GM18951 (cell line): ENCODE data around the gene PLAAT2.
"Not testable (repeated sequence)": the region's sequence is repeated elsewhere in the genome, so short reads cannot be mapped to it uniquely, and the experiment has no call there.

Source experiments
- POLR2A ChIP-seq: IDR thresholded peaks from 4 replicates; pipeline ENCODE4 v1.6.1; 2011; ENCODE audit warnings: mild to moderate bottlenecking; ENCODE audit not compliant: insufficient read length, insufficient read depth; ENCODE audit errors: extremely low read depth
- in situ Hi-C: fragments of 300-500 bp; cut with MboI; formaldehyde crosslinking; loops from one replicate; pipeline ENCODE4 v1.12.0; 2022; ENCODE audit warnings: low sequenced_read_pairs, mixed read lengths, inconsistent platforms; ENCODE audit not compliant: unreplicated experiment

PLAAT2 gene

GRCh38 chr11:63549411-63549810 lies 13.8 kb downstream of the PLAAT2 start:
- TF ChIP-seq POLR2A = no peak
- in situ Hi-C loops = no loop called here

GRCh38 chr11:63548178-63548577 lies 15.0 kb downstream of the PLAAT2 start:
- in situ Hi-C loops = no loop called here
- no peak for TF ChIP-seq POLR2A

- in situ Hi-C loops = no loop called here
- no peak for TF ChIP-seq POLR2A
Observed at GRCh38 chr11:63547061-63547460, 16.1 kb downstream of the PLAAT2 start.

GRCh38 chr11:63543711-63544110 lies 19.5 kb downstream of the PLAAT2 start:
- in situ Hi-C loops = no loop called here

GRCh38 chr11:63542506-63542905 lies 20.7 kb downstream of the PLAAT2 start:
- in situ Hi-C loops = not testable (repeated sequence)

More at GRCh38 chr11:63543711-63544110, 19.5 kb downstream of the PLAAT2 start:
- no peak for TF ChIP-seq POLR2A

GRCh38 chr11:63537293-63538101 lies 25.7 kb downstream of the PLAAT2 start:
- in situ Hi-C loops = no loop called here
- TF ChIP-seq POLR2A = no peak

GRCh38 chr11:63536669-63537292 lies 26.4 kb downstream of the PLAAT2 start, which contains the start of gene PLAAT4:
Gene PLAAT4 (plus strand): TSS chr11:63536808. CDS start chr11:63536869, 61 bp downstream.
- TF ChIP-seq POLR2A = no peak
- in situ Hi-C loops = no loop called here

- in situ Hi-C loops = no loop called here
- TF ChIP-seq POLR2A = no peak
Observed at GRCh38 chr11:63535734-63536133, 27.4 kb downstream of the PLAAT2 start.

GRCh38 chr11:63534895-63535461 lies 28.2 kb downstream of the PLAAT2 start:
- in situ Hi-C loops = no loop called here
- no peak for TF ChIP-seq POLR2A

- in situ Hi-C loops = no loop called here
- no peak for TF ChIP-seq POLR2A
Observed at GRCh38 chr11:63534076-63534475, 29.1 kb downstream of the PLAAT2 start.

GRCh38 chr11:63532799-63533475 lies 30.2 kb downstream of the PLAAT2 start:
- in situ Hi-C loops = no loop called here
- TF ChIP-seq POLR2A = no peak

GRCh38 chr11:63532117-63532516 lies 31.1 kb downstream of the PLAAT2 start:
- in situ Hi-C loops = no loop called here
- no peak for TF ChIP-seq POLR2A

GRCh38 chr11:63531074-63531792 lies 31.9 kb downstream of the PLAAT2 start:
- in situ Hi-C loops = not testable (repeated sequence)
